WTC11 (cell line): ENCODE measurements around the gene SETD7.

ENCODE experiments used
- ATF2 ChIP-seq: sonication (generic); formaldehyde crosslinking; IDR thresholded peaks from 2 replicates; pipeline ENCODE4 v1.8.1; 2022; ENCODE audit warnings: low read depth, missing genetic modification reagents, borderline replicate concordance
- ATF3 ChIP-seq: sonication (generic); formaldehyde crosslinking; conservative IDR thresholded peaks from 2 replicates; pipeline ENCODE4 v1.8.1; 2022; ENCODE audit warnings: mild to moderate bottlenecking, missing genetic modification reagents
- CTCF ChIP-seq: fragments of 200-600 bp; IDR thresholded peaks from 2 replicates; pipeline ENCODE4 v1.8.0; 2022; ENCODE audit warnings: antibody characterized with exemption
- E2F5 ChIP-seq: sonication (generic); formaldehyde crosslinking; IDR thresholded peaks from 2 replicates; pipeline ENCODE4 v1.8.1; 2022; ENCODE audit warnings: mild to moderate bottlenecking, moderate library complexity, missing genetic modification reagents
- FOXP1 ChIP-seq: sonication (generic); formaldehyde crosslinking; IDR thresholded peaks from 2 replicates; pipeline ENCODE4 v1.8.0; 2022; ENCODE audit warnings: missing genetic modification reagents, mild to moderate bottlenecking, moderate library complexity, borderline replicate concordance
- MAX ChIP-seq: sonication (generic); formaldehyde crosslinking; IDR thresholded peaks from 2 replicates; pipeline ENCODE4 v1.8.0; 2022; ENCODE audit warnings: mild to moderate bottlenecking, missing genetic modification reagents
- PRDM15 ChIP-seq: sonication (generic); formaldehyde crosslinking; IDR thresholded peaks from 2 replicates; pipeline ENCODE4 v1.8.0; 2022; ENCODE audit warnings: missing genetic modification reagents
- STAT6 ChIP-seq: sonication (generic); formaldehyde crosslinking; conservative IDR thresholded peaks from 2 replicates; pipeline ENCODE4 v1.8.1; 2023; ENCODE audit warnings: mild to moderate bottlenecking, low read depth, missing genetic modification reagents, moderate library complexity
- USF1 ChIP-seq: sonication (generic); formaldehyde crosslinking; IDR thresholded peaks from 2 replicates; pipeline ENCODE4 v1.8.0; 2022; ENCODE audit warnings: mild to moderate bottlenecking, missing genetic modification reagents
- ZNF263 ChIP-seq: sonication (generic); formaldehyde crosslinking; IDR thresholded peaks from 2 replicates; pipeline ENCODE4 v1.8.1; 2022; ENCODE audit warnings: low read depth, mild to moderate bottlenecking, moderate library complexity, missing genetic modification reagents
- ZNF416 ChIP-seq: fragments of 250-450 bp; sonication (Bioruptor Pico); IDR thresholded peaks from 2 replicates; pipeline ENCODE4 v1.9.0; 2021; ENCODE audit warnings: mild to moderate bottlenecking, inconsistent platforms

- no peak for TF ChIP-seq CTCF
- no peak for TF ChIP-seq FOXP1
- no peak for TF ChIP-seq MAX (CRISPR knock-in tag)
- TF ChIP-seq USF1 (CRISPR knock-in tag), result no peak
- TF ChIP-seq PRDM15, result no peak
- TF ChIP-seq ZNF416, result no peak
- TF ChIP-seq E2F5 (CRISPR knock-in tag), result no peak
- TF ChIP-seq STAT6 (CRISPR knock-in tag), result no peak
- TF ChIP-seq ATF3, result no peak
- no peak for TF ChIP-seq ZNF263 (CRISPR knock-in tag)
- TF ChIP-seq ATF2 (CRISPR knock-in tag), result no peak
These were observed 38.7 kb upstream of the SETD7 start for GRCh38 chr4:139594591-139595185.
